T-helper 1 cell treated with Interleukin-12 subunit alpha and Interleukin-12 subunit beta and Interleukin-4 antibody, amounts not matched to agents 30 ng/mL and 1 ng/mL, for 36 hours (primary cell): ENCODE data around the gene GNB1L. TPM values are rescaled to one million over a fixed set of nuclear protein-coding genes. Genes with fewer than 3 reads are reported as not detected.

Source experiments
- intact Hi-C: fragments of 100-400 bp; cut with micrococcal nuclease; formaldehyde crosslinking; loops from one replicate; pipeline ENCODE4 v1.15.1; 2024
- total RNA-seq: library from RNA; stranded (reverse); gene quantifications from 2 replicates; pipeline ENCODE4 v1.2.3, GENCODE V29; 2022

GNB1L gene
- total RNA-seq, 1 donor from 2014 or later = 10.5 TPM

GRCh38 chr22:19810381-19811201, 44.1 kb downstream of the GNB1L start:
- intact Hi-C loops = no loop called here

- intact Hi-C loops = no loop called here
Measured at GRCh38 chr22:19809741-19810140, 44.9 kb downstream of the GNB1L start.

- intact Hi-C loops = no loop called here
Measured at GRCh38 chr22:19808873-19809478, 45.7 kb downstream of the GNB1L start.

GRCh38 chr22:19807914-19808872, 46.5 kb downstream of the GNB1L start:
- intact Hi-C loops = no loop called here

- intact Hi-C loops = no loop called here
Measured at GRCh38 chr22:19807161-19807913, 47.3 kb downstream of the GNB1L start.

GRCh38 chr22:19806213-19807160, 48.2 kb downstream of the GNB1L start:
- intact Hi-C loops = no loop called here

GRCh38 chr22:19805821-19806212, 48.9 kb downstream of the GNB1L start:
- intact Hi-C loops = no loop called here

- intact Hi-C loops = no loop called here
Measured at GRCh38 chr22:19803736-19804267, 50.9 kb downstream of the GNB1L start.

- intact Hi-C loops = no loop called here
Measured at GRCh38 chr22:19802894-19803735, 51.6 kb downstream of the GNB1L start.

GRCh38 chr22:19802001-19802893, 52.4 kb downstream of the GNB1L start:
- intact Hi-C loops = no loop called here

- intact Hi-C loops = no loop called here
Measured at GRCh38 chr22:19801340-19802000, 53.2 kb downstream of the GNB1L start.

GRCh38 chr22:19800761-19801244, 53.9 kb downstream of the GNB1L start:
- intact Hi-C loops = no loop called here

GRCh38 chr22:19800306-19800705, 54.4 kb downstream of the GNB1L start:
- intact Hi-C loops = no loop called here

GRCh38 chr22:19799322-19800190, 55.1 kb downstream of the GNB1L start:
- intact Hi-C loops = no loop called here

GRCh38 chr22:19798891-19799293, 55.8 kb downstream of the GNB1L start:
- intact Hi-C loops = no loop called here
